Activated CD8-positive, alpha-beta memory T cell treated with anti-CD3 and anti-CD28 coated beads for 24 hours (primary cell): Measurements from ENCODE around the gene SCEL.

ENCODE experiments used
- DNase-seq: peaks from one replicate; pipeline ENCODE4 v3.0.0-alpha.2; 2020

Gene SCEL

DNA sequence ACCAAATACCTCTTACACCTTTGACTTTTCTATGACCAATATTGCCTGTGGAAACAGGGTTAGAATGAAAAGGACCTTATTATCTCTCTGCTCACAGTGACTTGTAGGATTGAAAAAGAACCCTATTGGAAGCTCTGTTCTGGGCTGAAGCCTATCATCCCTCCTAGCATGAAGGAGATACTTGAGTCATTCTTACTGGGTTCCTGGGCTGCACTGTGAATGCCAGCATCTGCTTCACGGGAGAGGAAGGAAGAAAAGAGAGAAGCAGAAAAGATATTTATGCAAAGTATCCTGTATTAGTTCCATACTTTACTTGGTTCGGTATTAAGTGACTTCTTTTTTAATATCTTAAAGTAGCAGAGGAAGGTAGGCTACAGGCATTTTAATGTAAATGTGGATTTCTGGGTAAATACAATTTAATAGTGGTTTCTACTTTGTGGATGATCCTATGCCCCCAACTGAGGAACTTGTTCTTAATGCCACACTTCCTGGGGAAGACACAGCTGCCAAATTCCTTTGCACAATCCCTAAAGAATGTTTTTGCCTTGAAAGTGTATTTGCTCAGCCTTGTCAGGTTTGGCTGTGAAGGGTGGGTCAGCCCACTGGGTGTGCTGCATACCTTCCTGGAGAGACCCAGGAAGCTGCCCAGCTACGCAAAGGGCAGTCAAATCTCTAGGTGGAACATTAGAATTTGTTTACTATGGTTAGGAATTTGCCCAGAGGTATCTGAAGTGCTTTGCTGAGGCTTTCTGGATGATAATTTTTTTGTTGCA is 13.7 kb upstream of the SCEL start:
- DNase-seq: no peak

GRCh38 chr13:77522444-77522843 is 13.1 kb upstream of the SCEL start:
- DNase-seq: no peak

DNA sequence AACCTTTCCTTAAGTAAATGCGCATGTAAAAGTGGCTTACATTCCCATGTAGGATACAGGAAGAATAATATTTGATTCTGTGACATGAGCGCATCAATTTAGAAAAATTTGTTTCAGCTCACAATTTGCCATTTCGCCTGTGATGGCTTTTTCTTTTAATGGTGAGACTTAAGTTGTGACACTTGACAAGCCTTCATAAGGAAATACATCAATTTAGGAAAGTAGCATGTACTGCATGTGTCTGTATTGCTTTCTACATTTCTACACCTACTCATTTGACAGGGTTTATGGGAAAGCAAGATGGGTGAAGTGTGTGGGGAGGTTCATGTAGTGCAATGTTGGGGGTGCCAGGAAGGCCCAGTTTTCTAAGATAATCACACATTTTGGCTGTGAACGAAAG is 12.1 kb upstream of the SCEL start:
- DNase-seq: no peak

- no peak for DNase-seq
These were observed 11.4 kb upstream of the SCEL start for GRCh38 chr13:77523834-77524728.

GRCh38 chr13:77528414-77528813 is 7.1 kb upstream of the SCEL start:
- no peak for DNase-seq

DNA sequence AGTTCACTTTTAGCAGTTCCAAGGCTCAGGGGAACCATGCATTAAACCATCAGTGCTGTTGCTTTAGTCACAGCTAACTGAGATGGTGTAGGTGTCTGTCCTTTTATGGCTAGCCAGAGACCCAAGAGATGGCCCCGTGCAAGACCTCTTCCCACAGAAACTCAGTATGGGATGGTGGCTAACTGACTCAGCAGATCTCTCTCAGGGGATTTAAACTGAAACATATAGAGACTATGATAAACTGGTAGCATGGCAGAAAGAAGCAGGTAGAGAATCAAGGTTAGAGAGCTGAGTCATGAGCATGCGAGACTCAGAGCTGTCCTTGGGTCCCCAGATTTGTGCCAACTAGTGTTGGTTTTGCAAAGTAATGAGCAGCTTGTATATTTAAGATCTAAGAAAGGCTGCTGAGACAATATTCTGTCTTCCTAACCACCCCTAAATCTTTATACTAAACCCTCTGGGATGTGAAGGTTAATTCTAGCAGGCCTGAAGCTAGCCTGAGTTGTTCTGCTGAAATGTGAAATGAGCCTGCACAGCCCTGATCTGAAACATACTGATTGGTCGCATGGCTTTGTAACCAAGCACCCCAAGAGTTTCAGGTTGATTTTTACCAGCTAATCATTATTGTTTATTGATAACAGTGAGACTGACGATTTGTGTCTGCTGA is 6.5 kb upstream of the SCEL start:
- DNase-seq: no peak

GRCh38 chr13:77529501-77529840 is 6.0 kb upstream of the SCEL start:
- no peak for DNase-seq

GRCh38 chr13:77530875-77531274 is 4.6 kb upstream of the SCEL start:
- DNase-seq: no peak

DNA sequence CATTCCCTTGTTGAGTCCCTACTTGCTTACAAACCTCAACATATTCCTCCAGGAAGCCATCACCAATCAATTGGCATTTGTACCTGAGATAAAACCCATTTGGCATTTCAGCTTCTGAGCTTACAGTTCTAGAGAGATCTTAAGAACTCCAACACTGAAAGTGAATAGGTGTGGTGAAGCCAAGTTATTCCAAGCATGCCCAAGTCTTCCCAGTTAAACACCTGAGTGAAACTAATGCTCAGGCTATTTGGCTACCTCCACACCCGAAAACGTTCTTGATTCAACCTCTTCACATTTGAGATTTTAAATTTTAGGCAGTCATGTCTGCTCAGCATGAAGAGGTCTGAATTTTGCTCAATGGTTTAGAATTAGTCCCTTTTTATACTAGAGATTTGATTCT is 2.5 kb upstream of the SCEL start:
- no peak for DNase-seq

DNA sequence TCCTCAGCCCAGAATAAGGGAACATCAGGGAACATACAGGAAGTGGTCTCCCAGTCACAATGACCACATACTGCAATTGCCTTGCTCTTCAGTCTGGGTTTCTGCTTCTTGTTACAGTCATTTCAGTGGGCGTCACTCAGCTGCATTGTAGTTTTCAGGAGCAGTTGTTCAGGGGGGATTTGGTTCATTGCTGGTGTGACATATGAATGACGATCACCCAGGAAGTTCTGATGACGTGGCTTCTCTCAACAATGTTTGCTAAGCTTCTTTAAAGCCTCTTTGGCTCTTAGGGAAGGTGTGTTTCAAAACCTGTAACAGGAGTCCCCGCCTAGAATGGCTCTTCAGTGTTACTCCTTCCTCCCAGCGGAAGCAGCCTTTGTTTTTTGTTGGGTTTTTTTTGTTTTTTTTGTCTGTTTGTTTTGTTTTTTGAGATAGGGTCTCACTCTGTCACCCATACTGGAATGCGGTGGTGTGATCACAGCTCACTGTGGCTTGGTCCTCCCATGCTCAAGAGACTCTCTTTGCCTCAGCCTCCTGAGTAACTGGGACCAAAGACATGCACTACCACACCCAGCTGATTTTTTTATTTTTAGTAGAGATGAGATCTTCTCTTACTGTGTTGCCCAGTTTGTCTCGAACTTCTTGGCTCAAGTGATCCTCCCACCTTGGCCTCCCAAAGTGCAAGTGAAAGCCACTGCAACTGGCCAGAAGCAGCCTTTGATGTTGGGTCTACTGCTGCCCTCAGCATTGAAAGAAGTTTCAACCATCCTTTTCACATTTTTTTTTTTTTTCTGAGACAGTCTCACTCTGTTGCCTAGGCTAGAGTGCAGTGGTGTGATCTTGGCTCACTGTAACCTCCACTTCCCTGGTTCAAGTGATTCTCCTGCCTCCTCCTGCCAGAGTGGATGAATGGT is 1.4 kb upstream of the SCEL start:
- no peak for DNase-seq

DNA sequence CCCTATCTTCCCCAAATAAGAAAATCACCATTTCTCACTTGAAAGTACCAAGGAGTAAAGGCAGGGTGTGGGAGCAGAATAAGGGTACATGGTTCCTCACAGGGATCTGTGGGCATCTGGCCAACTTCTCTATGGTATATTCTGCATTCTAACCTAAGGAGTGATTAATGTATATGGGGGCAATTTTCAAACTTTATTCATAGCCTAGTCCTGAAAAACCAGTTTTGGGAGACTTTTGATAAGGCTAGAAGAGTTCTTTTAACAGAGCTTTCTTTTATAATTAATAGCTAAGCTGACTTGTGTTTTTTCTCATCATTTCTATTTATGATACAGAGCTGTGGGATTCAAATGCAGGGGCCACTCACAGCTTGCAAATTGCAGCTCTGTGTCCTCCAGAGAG is 852 bp downstream of the SCEL start:
- no peak for DNase-seq

DNA sequence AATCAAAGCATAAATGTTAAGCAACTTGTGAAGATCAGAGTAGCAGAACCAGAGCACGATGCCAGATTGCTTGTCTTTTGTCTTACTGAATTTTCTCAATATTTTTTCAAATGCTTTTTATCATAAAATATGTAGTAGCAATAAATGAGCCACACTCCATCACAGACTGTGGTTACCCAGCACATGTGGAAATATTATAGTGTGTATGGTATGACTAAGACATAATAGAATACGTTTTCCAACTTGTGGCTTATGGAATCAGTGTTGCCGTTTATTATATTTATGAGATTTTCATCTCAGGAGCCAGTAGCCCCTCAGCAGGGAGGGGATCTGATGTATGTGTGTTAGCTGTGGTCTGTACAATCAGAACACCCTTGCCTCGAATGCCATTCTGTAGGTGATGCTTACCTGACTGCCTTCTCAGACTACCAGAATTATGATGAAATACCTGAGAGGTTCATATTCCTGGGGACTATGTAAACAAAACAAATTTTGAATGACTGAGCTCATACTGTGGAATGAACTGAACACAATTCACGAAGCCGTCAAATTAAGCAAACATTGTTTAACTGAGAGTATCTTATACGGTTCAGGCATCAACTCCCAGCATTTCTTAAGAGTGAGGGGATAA is 1.9 kb downstream of the SCEL start:
- DNase-seq: no peak

DNA sequence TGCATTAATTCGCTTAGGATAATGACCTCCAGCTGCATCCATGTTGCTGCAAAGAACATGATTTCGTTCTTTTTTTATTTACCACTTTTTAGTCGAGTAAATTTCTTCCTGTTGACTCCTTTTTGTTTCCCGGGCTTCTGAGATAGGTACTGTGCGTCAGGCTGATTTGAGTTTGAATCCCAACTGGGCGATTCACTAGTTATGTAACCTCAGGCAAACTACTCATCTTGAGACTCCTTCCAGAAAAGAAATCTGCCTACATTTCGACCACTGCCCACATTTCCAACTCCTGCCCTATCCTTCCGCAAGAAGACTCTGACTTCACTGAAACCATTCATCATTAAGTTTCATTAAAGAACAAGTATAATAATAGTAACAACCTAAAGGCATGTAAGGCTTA is 8.2 kb downstream of the SCEL start:
- DNase-seq: no peak

DNA sequence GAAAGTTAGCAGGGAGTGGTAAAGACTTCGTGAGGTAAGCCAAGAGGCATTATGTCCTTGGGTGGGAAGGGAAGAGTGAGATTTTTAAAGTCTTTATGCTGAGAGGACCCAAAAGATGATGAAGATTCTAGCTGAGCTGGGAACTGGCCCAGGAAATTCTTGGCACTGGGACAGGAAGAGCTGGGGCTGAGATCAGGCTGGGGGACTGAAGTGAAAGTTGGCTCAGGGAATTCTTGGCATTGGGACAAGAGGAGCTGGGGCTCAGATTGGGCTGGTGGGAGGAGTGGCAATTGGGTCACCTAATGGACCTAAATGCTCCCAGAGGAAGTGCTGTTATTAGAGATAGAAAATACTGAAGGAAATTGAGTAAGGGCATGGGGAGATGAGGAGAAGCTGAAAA is 8.8 kb downstream of the SCEL start:
- no peak for DNase-seq

DNA sequence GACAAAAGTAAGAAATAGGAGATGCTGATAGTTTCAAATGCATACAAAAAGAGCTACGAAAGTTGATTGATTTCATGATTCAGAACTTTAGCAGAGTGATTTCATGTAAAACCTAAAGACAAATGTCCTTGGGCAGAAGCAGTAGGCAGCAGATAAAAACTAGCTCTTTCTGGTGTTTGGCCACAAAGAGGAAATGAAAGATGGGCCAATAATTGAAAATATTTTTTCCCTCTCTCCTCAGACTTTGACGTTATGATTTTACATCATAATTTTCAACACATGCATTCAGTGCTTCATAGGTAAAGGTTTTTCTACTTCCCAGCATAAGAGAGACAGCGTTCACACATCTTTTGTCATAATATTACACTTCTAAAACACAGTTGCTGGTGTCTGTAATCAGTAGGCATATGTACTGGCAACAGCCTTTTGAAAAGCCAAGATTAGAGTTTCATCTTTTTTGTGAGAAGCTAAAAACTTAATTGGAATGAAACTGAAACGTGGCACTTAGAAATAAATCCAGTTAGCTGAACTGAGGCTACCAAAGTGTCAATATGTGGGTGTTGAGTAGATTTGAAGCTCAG is 9.3 kb downstream of the SCEL start:
- no peak for DNase-seq

- no peak for DNase-seq
These were observed 10.3 kb downstream of the SCEL start for GRCh38 chr13:77545626-77546412.

DNA sequence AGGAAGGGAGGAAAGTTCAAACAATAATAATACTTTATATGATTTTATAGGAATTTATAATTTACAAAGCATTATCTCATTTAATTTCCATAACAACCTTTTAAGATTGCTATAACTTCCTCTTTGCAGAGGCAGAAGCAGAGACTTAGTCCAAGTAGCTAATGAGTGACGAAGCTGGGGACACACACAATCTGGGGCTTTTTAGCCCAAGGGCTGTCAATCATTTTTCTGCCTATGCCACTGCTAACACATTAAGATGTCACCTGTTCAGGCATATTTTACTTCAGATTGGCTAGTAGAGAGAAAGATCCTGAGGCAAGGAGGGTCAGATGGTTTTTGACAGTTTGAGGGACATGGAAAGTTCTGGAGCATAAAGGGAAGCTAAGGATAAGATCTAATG is 12.6 kb downstream of the SCEL start:
- DNase-seq: no peak

DNA sequence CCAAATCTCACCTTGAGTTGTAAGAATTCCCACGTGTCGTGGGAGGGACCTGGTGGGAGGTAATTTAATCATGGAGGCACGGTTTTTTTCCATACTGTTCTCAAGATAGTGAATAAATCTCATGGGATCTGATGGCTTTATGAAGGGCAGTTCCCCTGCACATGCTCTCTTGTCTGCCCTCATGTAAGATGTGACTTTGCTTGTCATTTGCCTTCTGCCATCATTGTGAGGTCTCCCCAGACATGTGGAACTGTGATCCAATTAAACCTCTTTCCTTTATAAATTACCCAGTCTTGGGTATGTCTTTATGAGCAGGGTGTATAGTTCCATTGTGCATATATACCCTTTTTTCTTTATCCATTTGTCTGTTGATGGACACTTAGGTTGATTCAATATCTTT is 13.1 kb downstream of the SCEL start:
- DNase-seq: no peak

- DNase-seq: no peak
These were observed 18.6 kb downstream of the SCEL start for GRCh38 chr13:77554069-77554468.

GRCh38 chr13:77555246-77555645 is 19.7 kb downstream of the SCEL start:
- DNase-seq: no peak

GRCh38 chr13:77558016-77558415 is 22.5 kb downstream of the SCEL start:
- DNase-seq: no peak
